Measurements from ENCODE around the gene NFE2L2.

NFE2L2 gene

DNA sequence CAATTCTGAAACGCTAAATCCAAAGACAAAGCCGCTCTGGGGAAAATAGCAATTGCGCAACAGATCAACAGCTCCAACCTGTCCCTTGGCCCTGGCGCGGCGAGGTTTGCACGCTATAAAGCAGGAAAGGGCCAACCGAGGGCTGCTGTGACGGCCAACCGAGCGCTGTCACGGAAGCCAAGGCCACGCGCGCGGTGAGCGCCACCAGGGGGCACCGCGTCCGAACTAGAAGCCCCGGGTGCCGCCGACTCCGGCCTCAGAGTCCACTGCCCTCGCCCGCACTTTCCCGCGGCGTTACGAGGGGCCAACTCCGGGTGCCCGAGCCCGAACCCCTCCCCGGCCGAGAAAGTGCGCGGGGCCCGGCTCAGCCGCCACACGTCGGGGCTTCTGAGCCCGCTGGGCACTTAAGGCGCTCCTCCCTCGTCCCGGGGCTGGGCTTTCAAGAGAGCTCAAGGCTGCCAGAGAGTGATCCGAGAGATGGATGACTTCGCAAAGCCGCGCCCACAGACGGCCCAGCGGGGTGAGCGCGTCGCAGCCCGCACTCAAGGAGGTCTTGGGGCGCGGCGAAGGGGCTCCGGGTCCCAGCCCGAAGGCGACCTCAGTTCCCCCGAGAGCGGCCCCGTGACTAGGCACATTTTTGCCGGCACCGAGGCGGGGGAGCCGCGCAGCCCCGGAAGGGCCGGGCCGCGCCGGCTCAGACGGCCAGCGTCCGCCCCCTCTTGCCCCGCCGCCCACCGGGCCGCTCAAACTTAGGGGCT lies 897 bp downstream of the NFE2L2 start:
- peak overlapping the region; percentile 89 for H2AFZ ChIP-seq (ENCODE audit: low read length)
- H2BK15ac ChIP-seq (ENCODE audit: low read length), result peak overlapping the region; percentile 42
- H3K4me1 ChIP-seq (ENCODE audit: control insufficient read depth in 2 of 2, insufficient read depth in 1 of 2, low read depth in 1 of 2, low read length in 2 of 2), result peaks cover 1 to 17% of the 10 kb centered on the region in 2 donors
- H3K23ac ChIP-seq (ENCODE audit: low read depth, low read length, poor library complexity), result peak overlapping the region; percentile 92
- no peak overlapping the region for H4K8ac ChIP-seq (ENCODE audit: low read depth, low read length)
- peak overlapping the region; percentile 42 for H2AK5ac ChIP-seq (ENCODE audit: low read depth, low read length)
- H2BK5ac ChIP-seq (ENCODE audit: low read length), result peak overlapping the region; percentile 93
- H3K27ac ChIP-seq (replicated peaks; ENCODE audit: low read length), result peak overlapping the region; percentile 81
- peak overlapping the region; percentile 97 for H3K18ac ChIP-seq (ENCODE audit: low read length)
- peak overlapping the region; percentile 96 for H3K9ac ChIP-seq (ENCODE audit: low read depth, low read length, poor library complexity)
- no peak overlapping the region for H2BK12ac ChIP-seq (ENCODE audit: low read length)
- no peak overlapping the region for H3K4ac ChIP-seq (ENCODE audit: low read length)
- no peaks in the 10 kb centered on the region for H3K27me3 ChIP-seq (ENCODE audit: control insufficient read depth in 3 of 3, insufficient read depth in 3 of 3, low read depth in 1 of 3, low read length in 3 of 3)
- H2BK120ac ChIP-seq (ENCODE audit: low read depth, low read length), result peak overlapping the region; percentile 49
- H3K14ac ChIP-seq (ENCODE audit: low read length), result no peak overlapping the region
- no peak overlapping the region for H4K91ac ChIP-seq (ENCODE audit: low read depth, low read length, poor library complexity)
- H3K9me3 ChIP-seq (replicated peaks in 1 of 2; ENCODE audit: control insufficient read depth in 2 of 2, insufficient read depth in 1 of 2, low read depth in 1 of 2, low read length in 2 of 2), result peaks cover 0 to 11% of the 10 kb centered on the region in 2 donors
- peak; percentile 94 for DNase-seq (ENCODE audit: low spot score)
- H3K79me1 ChIP-seq (ENCODE audit: low read depth, low read length), result no peaks in the 10 kb centered on the region
- peak overlapping the region; percentile 87 for H3K4me2 ChIP-seq (ENCODE audit: insufficient read depth, low read length, poor library complexity, severe bottlenecking)
- no CpG with 5 or more reads among the region's 81 CpGs for WGBS, 2 donors (ENCODE audit: extremely low coverage in 2 of 2, insufficient read length in 2 of 2, insufficient replicate concordance in 1 of 2)
- peaks cover 0 to 9% of the 10 kb centered on the region in 2 donors for H3K36me3 ChIP-seq (replicated peaks in 1 of 2; ENCODE audit: control insufficient read depth in 2 of 2, insufficient read depth in 2 of 2, low read length in 2 of 2)
- H3K4me3 ChIP-seq (ENCODE audit: low read length in 2 of 2), result peak overlapping the region; percentile 68 to 99

DNA sequence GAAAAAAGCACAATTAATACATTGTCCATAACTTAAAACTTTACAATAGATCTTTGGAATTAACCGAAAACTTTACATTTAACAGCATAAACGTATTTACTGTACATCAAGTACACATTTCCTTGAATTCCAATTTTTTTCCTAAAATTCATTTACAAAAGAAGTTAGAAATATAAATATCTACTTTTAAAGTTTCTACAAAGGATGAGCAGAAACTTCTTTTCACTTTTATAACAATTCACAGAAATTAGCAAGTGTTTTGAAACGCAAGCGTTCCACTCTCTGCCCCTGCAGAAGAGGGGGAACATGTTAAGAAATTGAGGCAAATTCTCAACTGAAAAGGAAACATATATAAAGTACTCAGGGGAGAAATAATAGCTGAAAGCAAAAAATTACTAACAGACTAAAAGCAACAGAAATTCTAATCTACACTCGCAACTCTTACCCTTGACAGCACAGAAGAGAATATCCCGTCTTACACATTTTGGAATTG lies 1.5 kb downstream of the NFE2L2 start:
- no CpG with 5 or more reads among the region's 6 CpGs for WGBS, 2 donors (ENCODE audit: extremely low coverage in 2 of 2, insufficient read length in 2 of 2, insufficient replicate concordance in 1 of 2)
- no peak overlapping the region for H4K8ac ChIP-seq (ENCODE audit: low read depth, low read length)
- H3K4me1 ChIP-seq (ENCODE audit: control insufficient read depth in 2 of 2, insufficient read depth in 1 of 2, low read depth in 1 of 2, low read length in 2 of 2), result peaks cover 1 to 17% of the 10 kb centered on the region in 2 donors
- H3K4me2 ChIP-seq (ENCODE audit: insufficient read depth, low read length, poor library complexity, severe bottlenecking), result peak overlapping the region; percentile 87
- no peak overlapping the region for H3K27ac ChIP-seq (replicated peaks; ENCODE audit: low read length)
- H3K14ac ChIP-seq (ENCODE audit: low read length), result no peak overlapping the region
- H2AK5ac ChIP-seq (ENCODE audit: low read depth, low read length), result no peak overlapping the region
- no peak overlapping the region for H3K18ac ChIP-seq (ENCODE audit: low read length)
- H3K23ac ChIP-seq (ENCODE audit: low read depth, low read length, poor library complexity), result no peak overlapping the region
- H2AFZ ChIP-seq (ENCODE audit: low read length), result no peak overlapping the region
- H3K9ac ChIP-seq (ENCODE audit: low read depth, low read length, poor library complexity), result no peak overlapping the region
- no peak overlapping the region for H2BK15ac ChIP-seq (ENCODE audit: low read length)
- H3K36me3 ChIP-seq (replicated peaks in 1 of 2; ENCODE audit: control insufficient read depth in 2 of 2, insufficient read depth in 2 of 2, low read length in 2 of 2), result peaks cover 0 to 15% of the 10 kb centered on the region in 2 donors
- no peaks in the 10 kb centered on the region for H3K79me1 ChIP-seq (ENCODE audit: low read depth, low read length)
- H3K27me3 ChIP-seq (ENCODE audit: control insufficient read depth in 3 of 3, insufficient read depth in 3 of 3, low read depth in 1 of 3, low read length in 3 of 3), result no peaks in the 10 kb centered on the region
- H3K4ac ChIP-seq (ENCODE audit: low read length), result no peak overlapping the region
- H2BK120ac ChIP-seq (ENCODE audit: low read depth, low read length), result no peak overlapping the region
- peak overlapping the region; percentile 68 to 99 for H3K4me3 ChIP-seq (ENCODE audit: low read length in 2 of 2)
- no peak overlapping the region for H2BK5ac ChIP-seq (ENCODE audit: low read length)
- no peak for DNase-seq (ENCODE audit: low spot score)
- H3K9me3 ChIP-seq (replicated peaks in 1 of 2; ENCODE audit: control insufficient read depth in 2 of 2, insufficient read depth in 1 of 2, low read depth in 1 of 2, low read length in 2 of 2), result peaks cover 0 to 17% of the 10 kb centered on the region in 2 donors
- no peak overlapping the region for H2BK12ac ChIP-seq (ENCODE audit: low read length)
- no peak overlapping the region for H4K91ac ChIP-seq (ENCODE audit: low read depth, low read length, poor library complexity)

DNA sequence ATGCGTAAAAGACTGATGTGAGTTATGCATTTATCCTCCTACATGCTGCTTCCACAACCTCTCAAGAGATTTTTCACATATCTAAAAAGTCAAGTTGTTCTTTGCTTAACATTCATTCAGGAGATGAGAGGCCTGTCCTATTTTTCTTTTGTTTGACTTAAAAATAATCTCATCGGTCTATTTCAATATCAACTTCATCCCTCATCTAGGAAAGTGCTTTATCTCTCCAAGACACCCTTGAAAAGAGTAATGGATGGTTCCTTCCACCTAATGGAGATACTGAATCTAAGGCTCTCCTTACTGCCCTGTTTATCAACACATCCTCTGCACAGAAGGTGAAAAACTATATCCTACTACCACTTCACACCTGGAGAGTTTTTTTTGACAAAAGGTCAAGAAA lies 2.4 kb downstream of the NFE2L2 start:
- no peak overlapping the region for H3K23ac ChIP-seq (ENCODE audit: low read depth, low read length, poor library complexity)
- H3K9me3 ChIP-seq (replicated peaks in 1 of 2; ENCODE audit: control insufficient read depth in 2 of 2, insufficient read depth in 1 of 2, low read depth in 1 of 2, low read length in 2 of 2), result peaks cover 0 to 24% of the 10 kb centered on the region in 2 donors
- H3K4me3 ChIP-seq (ENCODE audit: low read length in 2 of 2), result peak overlapping the region in 1 of 2 donors; percentile 68
- H3K79me1 ChIP-seq (ENCODE audit: low read depth, low read length), result no peaks in the 10 kb centered on the region
- no peak overlapping the region for H2AK5ac ChIP-seq (ENCODE audit: low read depth, low read length)
- no CpG with 5 or more reads among the region's 2 CpGs for WGBS, 2 donors (ENCODE audit: extremely low coverage in 2 of 2, insufficient read length in 2 of 2, insufficient replicate concordance in 1 of 2)
- no peak overlapping the region for H4K8ac ChIP-seq (ENCODE audit: low read depth, low read length)
- no peak overlapping the region for H2BK5ac ChIP-seq (ENCODE audit: low read length)
- no peak overlapping the region for H2BK120ac ChIP-seq (ENCODE audit: low read depth, low read length)
- no peak overlapping the region for H3K4ac ChIP-seq (ENCODE audit: low read length)
- H2AFZ ChIP-seq (ENCODE audit: low read length), result no peak overlapping the region
- H3K27ac ChIP-seq (replicated peaks; ENCODE audit: low read length), result no peak overlapping the region
- H3K36me3 ChIP-seq (replicated peaks in 1 of 2; ENCODE audit: control insufficient read depth in 2 of 2, insufficient read depth in 2 of 2, low read length in 2 of 2), result peaks cover 0 to 23% of the 10 kb centered on the region in 2 donors
- no peak overlapping the region for H3K4me2 ChIP-seq (ENCODE audit: insufficient read depth, low read length, poor library complexity, severe bottlenecking)
- H2BK12ac ChIP-seq (ENCODE audit: low read length), result no peak overlapping the region
- no peak overlapping the region for H3K14ac ChIP-seq (ENCODE audit: low read length)
- no peak overlapping the region for H3K18ac ChIP-seq (ENCODE audit: low read length)
- no peak overlapping the region for H2BK15ac ChIP-seq (ENCODE audit: low read length)
- no peaks in the 10 kb centered on the region for H3K27me3 ChIP-seq (ENCODE audit: control insufficient read depth in 3 of 3, insufficient read depth in 3 of 3, low read depth in 1 of 3, low read length in 3 of 3)
- peaks cover 1 to 17% of the 10 kb centered on the region in 2 donors for H3K4me1 ChIP-seq (ENCODE audit: control insufficient read depth in 2 of 2, insufficient read depth in 1 of 2, low read depth in 1 of 2, low read length in 2 of 2)
- DNase-seq (ENCODE audit: low spot score), result no peak
- no peak overlapping the region for H3K9ac ChIP-seq (ENCODE audit: low read depth, low read length, poor library complexity)
- H4K91ac ChIP-seq (ENCODE audit: low read depth, low read length, poor library complexity), result no peak overlapping the region
